ENCODE data around the gene FER1L5.

Gene FER1L5

DNA sequence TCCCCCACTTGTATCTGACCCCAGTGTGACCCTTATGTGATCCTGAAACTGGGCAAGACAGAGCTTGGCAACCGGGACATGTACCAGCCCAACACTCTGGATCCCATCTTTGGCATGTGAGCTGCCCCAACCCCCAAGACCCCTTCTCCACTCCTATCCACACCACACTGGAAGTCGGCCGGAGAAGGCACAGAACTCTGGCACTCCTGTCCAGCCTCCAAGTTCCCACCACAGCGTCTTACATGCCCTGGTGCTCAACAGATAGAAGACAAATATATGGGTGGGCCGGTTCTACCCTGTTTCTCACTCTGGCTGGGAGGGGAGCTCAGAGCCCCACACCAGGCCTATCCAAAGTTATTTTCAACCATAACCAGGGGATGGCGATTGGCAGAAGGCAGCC is 56.5 kb downstream of the FER1L5 start:
- TF ChIP-seq, protein P1, sequence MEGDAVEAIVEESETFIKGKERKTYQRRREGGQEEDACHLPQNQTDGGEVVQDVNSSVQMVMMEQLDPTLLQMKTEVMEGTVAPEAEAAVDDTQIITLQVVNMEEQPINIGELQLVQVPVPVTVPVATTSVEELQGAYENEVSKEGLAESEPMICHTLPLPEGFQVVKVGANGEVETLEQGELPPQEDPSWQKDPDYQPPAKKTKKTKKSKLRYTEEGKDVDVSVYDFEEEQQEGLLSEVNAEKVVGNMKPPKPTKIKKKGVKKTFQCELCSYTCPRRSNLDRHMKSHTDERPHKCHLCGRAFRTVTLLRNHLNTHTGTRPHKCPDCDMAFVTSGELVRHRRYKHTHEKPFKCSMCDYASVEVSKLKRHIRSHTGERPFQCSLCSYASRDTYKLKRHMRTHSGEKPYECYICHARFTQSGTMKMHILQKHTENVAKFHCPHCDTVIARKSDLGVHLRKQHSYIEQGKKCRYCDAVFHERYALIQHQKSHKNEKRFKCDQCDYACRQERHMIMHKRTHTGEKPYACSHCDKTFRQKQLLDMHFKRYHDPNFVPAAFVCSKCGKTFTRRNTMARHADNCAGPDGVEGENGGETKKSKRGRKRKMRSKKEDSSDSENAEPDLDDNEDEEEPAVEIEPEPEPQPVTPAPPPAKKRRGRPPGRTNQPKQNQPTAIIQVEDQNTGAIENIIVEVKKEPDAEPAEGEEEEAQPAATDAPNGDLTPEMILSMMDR (IDR thresholded peaks at IDR 0.05; ENCODE audit: low read depth, low read length, poor library complexity, severe bottlenecking), result no peak
- no peak for TF ChIP-seq EZH2phosphoT487 (IDR thresholded peaks at IDR 0.05; ENCODE audit: borderline replicate concordance, low read length)
- no peak overlapping the region for H3K27ac ChIP-seq (ENCODE audit: low read depth, low read length)
- H3K9me3 ChIP-seq (ENCODE audit: control insufficient read depth, insufficient read depth, low read length), result no peaks in the 10 kb centered on the region

GRCh38 chr2:96699621-96700020 is 57.1 kb downstream of the FER1L5 start:
- no peaks in the 10 kb centered on the region for H3K79me2 ChIP-seq (ENCODE audit: control insufficient read depth, low read length)
- no peak overlapping the region for H3K4me2 ChIP-seq (ENCODE audit: low read length)
- H3K4me1 ChIP-seq (ENCODE audit: control insufficient read depth, low read length), result no peaks in the 10 kb centered on the region
- H3K4me3 ChIP-seq (ENCODE audit: low read length), result no peak overlapping the region
- H4K20me1 ChIP-seq (ENCODE audit: control insufficient read depth, insufficient read depth, low read depth, low read length), result no peaks in the 10 kb centered on the region
- no peak overlapping the region for H3K27ac ChIP-seq (ENCODE audit: low read depth, low read length)
- TF ChIP-seq, protein P1 (IDR thresholded peaks at IDR 0.05; ENCODE audit: low read depth, low read length, poor library complexity, severe bottlenecking), result no peak
- no peak for TF ChIP-seq EZH2phosphoT487 (IDR thresholded peaks at IDR 0.05; ENCODE audit: borderline replicate concordance, low read length)
- H3F3A ChIP-seq (ENCODE audit: control insufficient read depth, insufficient read depth), result no peaks in the 10 kb centered on the region
- H3K9me2 ChIP-seq (replicated peaks; ENCODE audit: control insufficient read depth, low read length), result no peaks in the 10 kb centered on the region
- H3K9me3 ChIP-seq (ENCODE audit: control insufficient read depth, insufficient read depth, low read length), result no peaks in the 10 kb centered on the region
- no peaks in the 10 kb centered on the region for H3K27me3 ChIP-seq (ENCODE audit: control insufficient read depth, low read length)
- no peaks in the 10 kb centered on the region for H3K36me3 ChIP-seq (ENCODE audit: control insufficient read depth, low read length)

More for the DNA sequence above, 56.5 kb downstream of the FER1L5 start:
- H3K36me3 ChIP-seq (ENCODE audit: control insufficient read depth, low read length), result no peaks in the 10 kb centered on the region
- no peaks in the 10 kb centered on the region for H3K27me3 ChIP-seq (ENCODE audit: control insufficient read depth, low read length)
- H3K4me2 ChIP-seq (ENCODE audit: low read length), result no peak overlapping the region
- H4K20me1 ChIP-seq (ENCODE audit: control insufficient read depth, insufficient read depth, low read depth, low read length), result no peaks in the 10 kb centered on the region
- no peaks in the 10 kb centered on the region for H3K4me1 ChIP-seq (ENCODE audit: control insufficient read depth, low read length)
- H3K9me2 ChIP-seq (replicated peaks; ENCODE audit: control insufficient read depth, low read length), result no peaks in the 10 kb centered on the region
- no peaks in the 10 kb centered on the region for H3F3A ChIP-seq (ENCODE audit: control insufficient read depth, insufficient read depth)
- no peaks in the 10 kb centered on the region for H3K79me2 ChIP-seq (ENCODE audit: control insufficient read depth, low read length)
- no peak overlapping the region for H3K4me3 ChIP-seq (ENCODE audit: low read length)

DNA sequence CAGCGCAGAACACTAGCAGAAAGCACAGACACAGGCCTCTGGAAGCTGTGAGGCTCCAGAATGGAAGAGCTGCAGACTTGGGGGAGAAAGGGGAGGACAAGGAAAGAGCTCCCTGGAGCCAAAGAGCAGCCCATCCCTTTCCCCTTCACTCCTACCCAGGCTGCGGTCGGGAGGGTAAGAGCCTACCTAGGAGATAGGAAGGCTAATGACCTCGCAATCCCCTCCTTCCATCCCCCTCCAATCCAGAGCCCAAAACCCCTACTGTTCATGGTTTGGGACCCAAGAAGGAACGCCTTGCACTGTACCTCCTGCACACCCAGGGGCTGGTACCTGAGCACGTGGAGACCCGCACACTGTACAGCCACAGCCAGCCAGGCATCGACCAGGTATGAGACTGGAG is 57.5 kb downstream of the FER1L5 start:
- H3K27me3 ChIP-seq (ENCODE audit: control insufficient read depth, low read length), result no peaks in the 10 kb centered on the region
- no peaks in the 10 kb centered on the region for H3K4me1 ChIP-seq (ENCODE audit: control insufficient read depth, low read length)
- TF ChIP-seq, protein P1 (IDR thresholded peaks at IDR 0.05; ENCODE audit: low read depth, low read length, poor library complexity, severe bottlenecking), result no peak
- no peak for TF ChIP-seq EZH2phosphoT487 (IDR thresholded peaks at IDR 0.05; ENCODE audit: borderline replicate concordance, low read length)

DNA sequence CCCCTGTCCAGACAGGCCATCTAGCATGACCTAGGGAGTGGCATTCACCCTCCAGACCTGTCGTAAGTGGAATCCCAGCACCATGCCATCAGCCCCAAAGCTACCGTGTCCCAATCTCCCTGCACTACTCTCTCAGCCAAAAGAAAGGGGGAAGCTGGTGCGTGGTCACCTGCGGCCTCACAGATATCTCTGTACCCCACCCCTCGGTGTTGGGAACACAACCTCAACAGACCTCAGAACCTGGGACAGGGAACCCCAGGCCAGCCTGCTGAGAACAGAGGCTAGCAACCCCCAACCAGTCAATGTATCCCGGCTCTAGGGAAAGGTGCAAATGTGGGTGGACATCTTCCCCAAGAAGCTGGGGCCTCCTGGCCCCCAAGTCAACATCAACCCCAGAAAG is 59.1 kb downstream of the FER1L5 start:
- Histone ChIP-seq H3F3A (ENCODE audit: control insufficient read depth, insufficient read depth) (no peaks in the 10 kb centered on the region), H3K27me3 (ENCODE audit: control insufficient read depth, low read length) (no peaks in the 10 kb centered on the region), H3K9me3 (ENCODE audit: control insufficient read depth, insufficient read depth, low read length) (no peaks in the 10 kb centered on the region), H3K4me1 (ENCODE audit: control insufficient read depth, low read length) (no peaks in the 10 kb centered on the region), H3K27ac (ENCODE audit: low read depth, low read length) (no peak overlapping the region), H3K4me2 (ENCODE audit: low read length) (no peak overlapping the region), H3K4me3 (ENCODE audit: low read length) (no peak overlapping the region), H3K79me2 (ENCODE audit: control insufficient read depth, low read length) (no peaks in the 10 kb centered on the region), H3K9me2 (replicated peaks; ENCODE audit: control insufficient read depth, low read length) (no peaks in the 10 kb centered on the region), H4K20me1 (ENCODE audit: control insufficient read depth, insufficient read depth, low read depth, low read length) (no peaks in the 10 kb centered on the region), H3K36me3 (ENCODE audit: control insufficient read depth, low read length) (peaks cover 8% of the 10 kb centered on the region)
- no peak for TF ChIP-seq EZH2phosphoT487 (IDR thresholded peaks at IDR 0.05; ENCODE audit: borderline replicate concordance, low read length)
- TF ChIP-seq, protein P1 (IDR thresholded peaks at IDR 0.05; ENCODE audit: low read depth, low read length, poor library complexity, severe bottlenecking), result no peak

More for the DNA sequence above, 57.5 kb downstream of the FER1L5 start:
- Histone ChIP-seq H3K79me2 (ENCODE audit: control insufficient read depth, low read length) (no peaks in the 10 kb centered on the region), H4K20me1 (ENCODE audit: control insufficient read depth, insufficient read depth, low read depth, low read length) (no peaks in the 10 kb centered on the region), H3K4me2 (ENCODE audit: low read length) (no peak overlapping the region), H3F3A (ENCODE audit: control insufficient read depth, insufficient read depth) (no peaks in the 10 kb centered on the region), H3K9me3 (ENCODE audit: control insufficient read depth, insufficient read depth, low read length) (no peaks in the 10 kb centered on the region), H3K36me3 (ENCODE audit: control insufficient read depth, low read length) (no peaks in the 10 kb centered on the region), H3K9me2 (replicated peaks; ENCODE audit: control insufficient read depth, low read length) (no peaks in the 10 kb centered on the region), H3K27ac (ENCODE audit: low read depth, low read length) (no peak overlapping the region), H3K4me3 (ENCODE audit: low read length) (no peak overlapping the region)
